ENCODE data around the gene TRIM65.
"Not testable (repeated sequence)": the region's sequence is repeated elsewhere in the genome, so short reads cannot be mapped to it uniquely, and the experiment has no call there.

DNA sequence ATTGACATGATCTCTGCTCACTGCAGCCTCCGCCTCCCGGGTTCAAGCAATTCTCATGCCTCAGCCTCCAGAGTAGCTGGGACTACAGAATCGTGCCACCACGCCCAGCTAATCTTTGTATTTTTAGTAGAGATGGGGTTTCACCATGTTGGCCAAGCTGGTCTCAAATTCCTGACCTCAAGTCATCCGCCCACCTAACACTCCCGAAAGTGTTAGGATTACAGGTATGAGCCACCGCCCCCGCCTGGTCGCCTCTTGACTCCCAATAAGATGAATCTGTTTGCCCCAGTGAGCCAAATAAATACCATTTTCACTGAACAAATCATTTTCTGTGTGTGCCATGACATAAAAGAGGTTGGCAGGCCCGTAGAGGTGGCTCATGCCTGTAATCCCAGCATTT is 37.4 kb downstream of the TRIM65 start:
- not testable (repeated sequence) for TF ChIP-seq YY1 (IDR thresholded peaks at IDR 0.05; ENCODE audit: insufficient read depth, insufficient read length); ZNF274 (IDR thresholded peaks at IDR 0.05; ENCODE audit: low read depth, low read length)
